PC-9 (cell line): ENCODE data around the gene DDX39A. TPM values are rescaled to one million over a fixed set of nuclear protein-coding genes. Genes with fewer than 3 reads are reported as not detected.
A peak's percentile ranks its signal among the peaks of the same experiment; 100 is the strongest.

Experiments
- BruUV-seq: library from RNA; stranded (reverse); fragments of 400-500 nt; replicated peaks from 2 replicates; lab custom pipeline; 2021; lab: Mats Ljungman, UMichigan
- CTCF ChIA-PET: fragments of 300-600 bp; sonication (Branson Sonifier 250); formaldehyde crosslinking; loops from one replicate; lab custom pipeline; 2022; ENCODE audit warnings: antibody characterized with exemption; lab: Charles Lee
- POLR2A ChIA-PET: fragments of 300-600 bp; sonication (Branson Sonifier 250); formaldehyde crosslinking; loops from one replicate; lab custom pipeline; 2022; ENCODE audit warnings: antibody characterized with exemption; ENCODE audit not compliant: unreplicated experiment; lab: Charles Lee
- DNase-seq, 2 experiments: peaks; one replicate each; pipeline versions ENCODE4 v3.0.0 to v3.0.0-alpha.2; 2015 to 2022; ENCODE audit warnings: mixed read lengths in 1 of 2
- H2AFZ ChIP-seq: fragments of 200-600 bp; sonication (generic); 2 replicates; pipeline ENCODE4 v1.8.1; 2017; ENCODE audit warnings: antibody characterized with exemption
- H3F3A ChIP-seq: fragments of 200-600 bp; sonication (generic); 2 replicates; pipeline ENCODE4 v1.8.1; 2017; ENCODE audit warnings: antibody characterized with exemption, mild to moderate bottlenecking, low read depth; ENCODE audit not compliant: insufficient read depth
- H3K27ac ChIP-seq: fragments of 200-600 bp; sonication (generic); 2 replicates; pipeline ENCODE4 v1.6.1; 2016; ENCODE audit warnings: mixed run types
- H3K27me3 ChIP-seq: fragments of 200-600 bp; sonication (generic); 2 replicates; pipeline ENCODE4 v1.6.1; 2016; ENCODE audit warnings: low read depth, mixed run types; ENCODE audit not compliant: insufficient read depth
- H3K36me3 ChIP-seq: fragments of 200-600 bp; sonication (generic); 2 replicates; pipeline ENCODE4 v1.6.1; 2016; ENCODE audit warnings: low read depth, mixed run types
- H3K4me1 ChIP-seq: fragments of 200-600 bp; sonication (generic); replicated peaks from 2 replicates; pipeline ENCODE4 v1.6.1; 2016; ENCODE audit warnings: mixed run types; ENCODE audit not compliant: insufficient read depth
- H3K4me2 ChIP-seq: fragments of 200-600 bp; sonication (generic); 2 replicates; pipeline ENCODE4 v1.6.1; 2017; ENCODE audit warnings: mixed run types
- H3K4me3 ChIP-seq: fragments of 200-600 bp; sonication (generic); 2 replicates; pipeline ENCODE4 v1.6.1; 2016; ENCODE audit warnings: mixed run types
- H3K79me2 ChIP-seq: fragments of 200-600 bp; sonication (generic); 2 replicates; pipeline ENCODE4 v1.6.1; 2017; ENCODE audit warnings: low read depth, mixed run types
- H3K9me2 ChIP-seq: fragments of 200-600 bp; sonication (generic); 2 replicates; pipeline ENCODE4 v1.8.1; 2017; ENCODE audit warnings: mild to moderate bottlenecking; ENCODE audit not compliant: insufficient read depth
- H3K9me3 ChIP-seq: fragments of 200-600 bp; sonication (generic); 2 replicates; pipeline ENCODE4 v1.8.1; 2016; ENCODE audit warnings: low read depth; ENCODE audit not compliant: insufficient read depth
- H4K20me1 ChIP-seq: fragments of 200-600 bp; sonication (generic); 2 replicates; pipeline ENCODE4 v1.8.1; 2017; ENCODE audit not compliant: insufficient read depth
- CTCF ChIP-seq: fragments of 200-600 bp; sonication (generic); conservative IDR thresholded peaks from 2 replicates; pipeline ENCODE4 v1.6.1; 2017; ENCODE audit warnings: mixed run types, antibody characterized with exemption, mild to moderate bottlenecking, moderate library complexity
- EZH2 ChIP-seq: fragments of 200-600 bp; sonication (generic); IDR thresholded peaks from 2 replicates; pipeline ENCODE4 v1.8.0; 2017; ENCODE audit warnings: antibody characterized with exemption, low read depth
- intact Hi-C: fragments of 100-400 bp; cut with micrococcal nuclease; formaldehyde crosslinking; loops from one replicate; pipeline ENCODE4 v1.10.0; 2022; ENCODE audit not compliant: unreplicated experiment
- total RNA-seq: library from RNA; stranded (reverse); gene quantifications from 2 replicates; pipeline ENCODE4 v1.2.3, GENCODE V29; 2021

DDX39A gene
- total RNA-seq, 1 experiment from 2014 or later = 67.4 TPM

GRCh38 chr19:14361824-14362223 lies 57.3 kb downstream of the DDX39A start:
- Histone ChIP-seq H3K27me3 (no peaks in the 10 kb centered on the region), H4K20me1 (no peaks in the 10 kb centered on the region), H3K4me1 (peaks cover 7% of the 10 kb centered on the region; the same call in 1 of the 2 replicates), H2AFZ (no peak overlapping the region), H3F3A (peaks cover 8% of the 10 kb centered on the region), H3K4me2 (no peak overlapping the region), H3K9me3 (no peaks in the 10 kb centered on the region), H3K79me2 (no peaks in the 10 kb centered on the region), H3K4me3 (no peak overlapping the region), H3K27ac (no peak overlapping the region), H3K36me3 (no peaks in the 10 kb centered on the region), H3K9me2 (no peaks in the 10 kb centered on the region)
- ChIA-PET CTCF (interaction anchor here (0.6 to 0.7 kb wide), 2 partner anchors 21 to 40 kb away, joined by 8 to 13 read pairs; no protein-coding TSS in a partner anchor), POLR2A (no interaction called here)
- TF ChIP-seq EZH2 (no peak), CTCF (no peak)
- intact Hi-C loops = no loop called here
- DNase-seq = no peak
- TSS peak; percentile 22 for BruUV-seq

Other genes with a start within 250 kb of the DDX39A start
- gene ADGRL1, start 213.2 kb downstream of the DDX39A start, total RNA-seq = 28.5 and 31.5 TPM in 2 replicates
- gene ADGRE5, start 37.9 kb downstream of the DDX39A start, total RNA-seq = 61.1 and 68.2 TPM in 2 replicates
- gene PKN1, start 14.0 kb upstream of the DDX39A start, total RNA-seq = 257 and 417 TPM in 2 replicates
- 1.4 TPM in 2 replicates for gene PTGER1, start 56.0 kb upstream of the DDX39A start, total RNA-seq
- 205 and 259 TPM in 2 replicates for gene GIPC1, start 76.8 kb upstream of the DDX39A start, total RNA-seq
- 159 and 199 TPM in 2 replicates for gene DNAJB1, start 99.1 kb upstream of the DDX39A start, total RNA-seq
- gene TECR, start 110.3 kb upstream of the DDX39A start, total RNA-seq = 212 and 294 TPM in 2 replicates
- 192 and 248 TPM in 2 replicates for gene NDUFB7, start 152.7 kb upstream of the DDX39A start, total RNA-seq
- gene CLEC17A, start 163.7 kb upstream of the DDX39A start, total RNA-seq = not detected in 2 replicates